GM23248 (cell line): ENCODE measurements around the gene SERINC1. TPM values are rescaled to one million over a fixed set of nuclear protein-coding genes. Genes with fewer than 3 reads are reported as not detected.
A peak's percentile ranks its signal among the peaks of the same experiment; 100 is the strongest.

ENCODE experiments used
- DNase-seq: peaks from one replicate; pipeline ENCODE4 v3.0.0-alpha.2; 2015
- H2AFZ ChIP-seq: fragments of 200-600 bp; sonication (generic); 2 replicates; pipeline ENCODE4 v1.6.1; 2016; ENCODE audit warnings: antibody characterized with exemption
- H3F3A ChIP-seq: fragments of 200-600 bp; sonication (generic); 2 replicates; pipeline ENCODE4 v1.6.1; 2016; ENCODE audit warnings: mild to moderate bottlenecking, antibody characterized with exemption, mixed run types; ENCODE audit not compliant: insufficient read depth
- H3K27ac ChIP-seq: fragments of 200-600 bp; sonication (generic); 2 replicates; pipeline ENCODE4 v1.5.1; 2016; ENCODE audit warnings: mild to moderate bottlenecking
- H3K27me3 ChIP-seq: fragments of 200-600 bp; sonication (generic); replicated peaks from 2 replicates; pipeline ENCODE4 v1.6.1; 2016; ENCODE audit warnings: mild to moderate bottlenecking; ENCODE audit not compliant: insufficient read depth
- H3K36me3 ChIP-seq: fragments of 200-600 bp; sonication (generic); 2 replicates; pipeline ENCODE4 v1.6.1; 2016; ENCODE audit warnings: low read depth, mild to moderate bottlenecking
- H3K4me1 ChIP-seq: fragments of 200-600 bp; sonication (generic); 2 replicates; pipeline ENCODE4 v1.6.1; 2016; ENCODE audit warnings: mild to moderate bottlenecking; ENCODE audit not compliant: insufficient read depth
- H3K4me2 ChIP-seq: fragments of 200-600 bp; sonication (generic); one replicate; pipeline ENCODE4 v1.6.1; 2016; ENCODE audit warnings: mild to moderate bottlenecking; ENCODE audit not compliant: unreplicated experiment
- H3K4me3 ChIP-seq: fragments of 200-600 bp; sonication (generic); 2 replicates; pipeline ENCODE4 v1.5.1; 2016; ENCODE audit warnings: mild to moderate bottlenecking
- H3K79me2 ChIP-seq: fragments of 200-600 bp; sonication (generic); 2 replicates; pipeline ENCODE4 v1.6.1; 2016; ENCODE audit warnings: mild to moderate bottlenecking; ENCODE audit not compliant: insufficient read depth
- H3K9ac ChIP-seq: fragments of 200-600 bp; sonication (generic); 2 replicates; pipeline ENCODE4 v1.6.1; 2016; ENCODE audit warnings: mild to moderate bottlenecking
- H3K9me2 ChIP-seq: fragments of 200-600 bp; sonication (generic); 2 replicates; pipeline ENCODE4 v1.6.1; 2016; ENCODE audit warnings: mixed run types, mild to moderate bottlenecking, moderate library complexity; ENCODE audit not compliant: insufficient read depth
- H3K9me3 ChIP-seq: fragments of 200-600 bp; sonication (generic); one replicate; pipeline ENCODE4 v1.6.1; 2017; ENCODE audit warnings: low read depth
- H4K20me1 ChIP-seq: fragments of 200-600 bp; sonication (generic); 2 replicates; pipeline ENCODE4 v1.6.0; 2016; ENCODE audit not compliant: insufficient read depth
- EZH2 ChIP-seq: fragments of 200-600 bp; sonication (generic); IDR thresholded peaks from 2 replicates; pipeline ENCODE4 v1.6.1; 2018; ENCODE audit warnings: antibody characterized with exemption, mild to moderate bottlenecking; ENCODE audit not compliant: insufficient read depth, poor library complexity, severe bottlenecking
- EZH2phosphoT487 ChIP-seq: fragments of 200-600 bp; sonication (generic); IDR thresholded peaks from 2 replicates; pipeline ENCODE4 v1.6.1; 2018; ENCODE audit warnings: antibody characterized with exemption, moderate library complexity, mild to moderate bottlenecking, low read depth; ENCODE audit not compliant: insufficient read depth
- WGBS, 2 experiments: methylation state at CpG; one replicate each; pipeline ENCODE4 v1.1.6; 2015 to 2017; ENCODE audit warnings: low lambda C conversion rate in 2 of 2, low coverage in 1 of 2; ENCODE audit errors: missing lambda C conversion rate in 2 of 2; 5-methylcytosine and 5-hydroxymethylcytosine counted together
- in situ Hi-C: fragments of 300-500 bp; cut with MboI; formaldehyde crosslinking; loops from 2 replicates; pipeline ENCODE4 v1.15.0; 2020
- polyA plus RNA-seq: library from polyadenylated mRNA; unstranded; fragments of >200 nt; fragmentation: Nextera tagmentation; extraction: Ambion mirVana; gene quantifications from 2 replicates; pipeline ENCODE4 v1.2.1, GENCODE V29; 2016
- small RNA-seq: library from RNA; depleted of rRNA; stranded (forward); fragments of <200 nt; gene quantifications from one replicate; pipeline ENCODE3, GENCODE V24; 2014; ENCODE audit warnings: low read depth, low replicate concordance
- total RNA-seq: library from RNA; depleted of rRNA; stranded (reverse); fragments of >200 nt; shearing (Covaris generic); gene quantifications from 2 replicates; pipeline ENCODE4 v1.2.3, GENCODE V29; 2014; rRNA removed

The SERINC1 gene
- total and polyA plus RNA-seq, 2 experiments from 2014 or later, result 243 to 346 TPM

DNA sequence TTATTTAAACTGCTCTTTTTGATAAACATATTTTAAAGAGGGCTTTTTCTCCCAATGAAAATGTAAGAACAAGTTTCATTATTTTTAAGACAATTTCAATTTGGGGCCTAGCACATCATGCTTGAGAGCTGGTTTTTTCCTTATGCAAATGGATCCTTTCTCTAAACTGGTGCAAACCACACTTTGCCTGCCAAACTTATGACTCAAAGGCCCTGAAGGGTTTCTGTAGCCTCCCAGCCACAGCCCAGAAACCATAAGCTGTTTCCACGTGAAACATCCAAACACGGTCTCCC is 72.6 kb downstream of the SERINC1 start:
- Histone ChIP-seq H3F3A (peaks cover 6% of the 10 kb centered on the region), H3K27ac (peak overlapping the region; percentile 78), H3K9me2 (no peaks in the 10 kb centered on the region), H4K20me1 (no peaks in the 10 kb centered on the region), H3K27me3 (no peaks in the 10 kb centered on the region), H3K36me3 (no peaks in the 10 kb centered on the region), H3K9ac (peak overlapping the region; percentile 70), H3K4me2 (peak overlapping the region; percentile 73), H3K4me1 (peaks cover 20% of the 10 kb centered on the region), H3K79me2 (peaks cover 44% of the 10 kb centered on the region), H3K4me3 (peak overlapping the region; percentile 50), H2AFZ (peak overlapping the region; percentile 71), H3K9me3 (no peaks in the 10 kb centered on the region)
- TF ChIP-seq EZH2 (no peak), EZH2phosphoT487 (no peak)
- 0% methylated on average over 2 of the region's 2 CpGs for WGBS, 2 experiments
- DNase-seq, result no peak
- in situ Hi-C loops, result no loop called here

- Histone ChIP-seq H3K27ac (no peak overlapping the region), H3F3A (peaks cover 6% of the 10 kb centered on the region), H3K4me2 (no peak overlapping the region), H3K36me3 (no peaks in the 10 kb centered on the region), H4K20me1 (no peaks in the 10 kb centered on the region), H3K79me2 (no peaks in the 10 kb centered on the region), H3K4me1 (peaks cover 6% of the 10 kb centered on the region), H3K9me2 (no peaks in the 10 kb centered on the region), H3K4me3 (no peak overlapping the region), H2AFZ (no peak overlapping the region), H3K27me3 (no peaks in the 10 kb centered on the region), H3K9me3 (no peaks in the 10 kb centered on the region), H3K9ac (no peak overlapping the region)
- in situ Hi-C loops, result no loop called here
- TF ChIP-seq EZH2 (no peak), EZH2phosphoT487 (no peak)
- 87 to 88% methylated on average over 5 of the region's 5 CpGs for WGBS, 2 experiments
- DNase-seq, result no peak
Measured at GRCh38 chr6:122394016-122394415, 77.6 kb downstream of the SERINC1 start.

DNA sequence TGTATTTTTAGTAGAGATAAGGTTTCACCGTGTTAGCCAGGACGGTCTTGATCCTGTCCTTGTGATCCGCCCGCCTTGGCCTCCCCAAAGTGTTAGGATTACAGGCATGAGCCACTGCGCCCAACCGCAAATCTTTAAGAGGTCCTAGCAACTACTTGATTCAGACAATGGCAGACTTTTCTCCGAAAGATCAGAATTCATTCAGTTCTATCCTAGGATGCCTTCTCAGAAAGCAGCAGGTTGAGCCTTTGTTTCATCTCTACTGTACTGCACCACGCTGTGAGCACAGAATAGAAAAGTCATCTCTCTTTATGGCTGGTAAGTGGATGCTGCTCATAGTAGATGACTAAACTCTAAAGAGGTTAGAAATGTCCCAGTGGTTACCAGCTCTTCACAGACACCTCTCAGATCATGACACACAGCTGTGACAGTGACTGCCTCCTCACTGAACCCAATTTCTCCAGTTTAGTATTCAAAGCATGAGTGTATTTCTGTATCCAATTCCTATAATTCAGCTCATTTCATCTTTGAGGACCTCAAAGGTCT is 78.2 kb downstream of the SERINC1 start:
- Histone ChIP-seq H3K36me3 (no peaks in the 10 kb centered on the region), H3K9me3 (no peaks in the 10 kb centered on the region), H3K9ac (no peak overlapping the region), H3K79me2 (no peaks in the 10 kb centered on the region), H3K4me2 (no peak overlapping the region), H3F3A (peaks cover under 1% of the 10 kb centered on the region; the same call in 1 of the 2 replicates), H3K27me3 (no peaks in the 10 kb centered on the region), H3K27ac (no peak overlapping the region), H3K4me1 (peaks cover under 1% of the 10 kb centered on the region), H3K9me2 (no peaks in the 10 kb centered on the region), H3K4me3 (no peak overlapping the region), H4K20me1 (no peaks in the 10 kb centered on the region), H2AFZ (no peak overlapping the region)
- in situ Hi-C loops, result no loop called here
- WGBS, 2 experiments, result 67 to 68% methylated on average over 8 of the region's 8 CpGs
- no peak for TF ChIP-seq EZH2
- TF ChIP-seq EZH2phosphoT487, result no peak
- peak; percentile 2 for DNase-seq

Small RNAs within 50 kb of the gene (small RNA-seq; reads per million reads assigned to genes)
- not detected for gene Z99129.1

Other genes with a start within 250 kb of the SERINC1 start
- gene HSF2, start 72.2 kb downstream of the SERINC1 start, total RNA-seq, result 11.2 and 24.5 TPM in 2 replicates
- gene HSF2, start 72.2 kb downstream of the SERINC1 start, polyA plus RNA-seq, result 11.3 and 12.3 TPM in 2 replicates
- 1.3 TPM in 1 of 2 replicates, not detected in the other for gene PKIB, start 138.6 kb upstream of the SERINC1 start, total RNA-seq
- 0.40 and 0.77 TPM in 2 replicates for gene PKIB, start 138.6 kb upstream of the SERINC1 start, polyA plus RNA-seq